ENCODE results near the gene FLNA.

GRCh38 chrX:154355094-154355775, 19.2 kb downstream of the FLNA start:
- TF ChIP-seq CTCF (conservative IDR thresholded peaks at IDR 0.05; ENCODE audit: low read depth, low read length) = no peak
- no peak for TF ChIP-seq EZH2 (IDR thresholded peaks at IDR 0.05; ENCODE audit: borderline replicate concordance, low read depth, low read length, poor library complexity, severe bottlenecking)

Data from A673 (cell line).